Nephron progenitor cell (in vitro differentiated cells): ENCODE measurements around the gene IFT80.

Source experiments
- DNase-seq: peaks from one replicate; pipeline ENCODE4 v3.0.0; 2021
- H3K27ac Mint-ChIP-seq: 2 replicates; pipeline ENCODE4 v1.8.0; 2021; ENCODE audit warnings: mild to moderate bottlenecking, moderate library complexity, mixed read lengths
- H3K27me3 Mint-ChIP-seq: 2 replicates; pipeline ENCODE4 v1.8.0; 2021; ENCODE audit warnings: mild to moderate bottlenecking, low read depth, mixed read lengths; ENCODE audit not compliant: poor library complexity
- H3K36me3 Mint-ChIP-seq: 2 replicates; pipeline ENCODE4 v1.8.0; 2021; ENCODE audit warnings: low read depth, mixed read lengths
- H3K4me1 Mint-ChIP-seq: 2 replicates; pipeline ENCODE4 v1.8.0; 2021; ENCODE audit warnings: mixed read lengths
- H3K4me3 Mint-ChIP-seq: 2 replicates; pipeline ENCODE4 v1.8.0; 2021; ENCODE audit warnings: mild to moderate bottlenecking, moderate library complexity, mixed read lengths
- H3K9me3 Mint-ChIP-seq: 2 replicates; pipeline ENCODE4 v1.8.0; 2021; ENCODE audit warnings: mild to moderate bottlenecking, moderate library complexity, mixed read lengths
- CTCF ChIP-seq: fragments of 200-600 bp; sonication (generic); IDR thresholded peaks from 2 replicates; pipeline ENCODE4 v1.5.0; 2021; ENCODE audit warnings: antibody characterized with exemption

The IFT80 gene

GRCh38 chr3:160314995-160315394, 84.0 kb downstream of the IFT80 start:
- Mint-ChIP-seq H3K9me3 (no peaks in the 10 kb centered on the region), H3K4me1 (peaks cover 19% of the 10 kb centered on the region), H3K4me3 (no peak overlapping the region), H3K27me3 (no peaks in the 10 kb centered on the region), H3K36me3 (peaks cover 36% of the 10 kb centered on the region), H3K27ac (no peak overlapping the region)
- no peak for DNase-seq
- no peak for TF ChIP-seq CTCF

- Mint-ChIP-seq H3K4me1 (peaks cover 7% of the 10 kb centered on the region), H3K36me3 (peaks cover 42% of the 10 kb centered on the region), H3K4me3 (no peak overlapping the region), H3K9me3 (no peaks in the 10 kb centered on the region), H3K27ac (no peak overlapping the region), H3K27me3 (no peaks in the 10 kb centered on the region)
- TF ChIP-seq CTCF, result no peak
- no peak for DNase-seq
Observed at GRCh38 chr3:160312014-160312624, 86.9 kb downstream of the IFT80 start.

GRCh38 chr3:160302806-160303205, 96.2 kb downstream of the IFT80 start:
- H3K4me1 Mint-ChIP-seq, result no peaks in the 10 kb centered on the region
- DNase-seq, result no peak
- TF ChIP-seq CTCF, result no peak
- no peak overlapping the region for H3K4me3 Mint-ChIP-seq
- peaks cover 9% of the 10 kb centered on the region for H3K36me3 Mint-ChIP-seq
- no peaks in the 10 kb centered on the region for H3K27me3 Mint-ChIP-seq
- no peak overlapping the region for H3K27ac Mint-ChIP-seq
- no peaks in the 10 kb centered on the region for H3K9me3 Mint-ChIP-seq

GRCh38 chr3:160296591-160296990, 102.4 kb downstream of the IFT80 start:
- no peak for TF ChIP-seq CTCF
- no peak overlapping the region for H3K4me3 Mint-ChIP-seq
- H3K27me3 Mint-ChIP-seq, result no peaks in the 10 kb centered on the region
- H3K27ac Mint-ChIP-seq, result no peak overlapping the region
- H3K9me3 Mint-ChIP-seq, result no peaks in the 10 kb centered on the region
- DNase-seq, result no peak
- H3K36me3 Mint-ChIP-seq, result peaks cover 15% of the 10 kb centered on the region
- H3K4me1 Mint-ChIP-seq, result no peaks in the 10 kb centered on the region

GRCh38 chr3:160291909-160292299, 107.1 kb downstream of the IFT80 start:
- TF ChIP-seq CTCF, result no peak
- Mint-ChIP-seq H3K9me3 (no peaks in the 10 kb centered on the region), H3K27ac (no peak overlapping the region), H3K4me3 (no peak overlapping the region), H3K36me3 (peaks cover 34% of the 10 kb centered on the region), H3K4me1 (peaks cover 14% of the 10 kb centered on the region), H3K27me3 (no peaks in the 10 kb centered on the region)
- no peak for DNase-seq

GRCh38 chr3:160291290-160291908, 107.6 kb downstream of the IFT80 start:
- DNase-seq, result no peak
- no peaks in the 10 kb centered on the region for H3K9me3 Mint-ChIP-seq
- H3K36me3 Mint-ChIP-seq, result peaks cover 34% of the 10 kb centered on the region
- no peak overlapping the region for H3K4me3 Mint-ChIP-seq
- peaks cover 14% of the 10 kb centered on the region for H3K4me1 Mint-ChIP-seq
- TF ChIP-seq CTCF, result no peak
- no peak overlapping the region for H3K27ac Mint-ChIP-seq
- no peaks in the 10 kb centered on the region for H3K27me3 Mint-ChIP-seq
